H1 (cell line): Measurements from ENCODE around the gene NUCB1. TPM values are rescaled to one million over a fixed set of nuclear protein-coding genes. Genes with fewer than 3 reads are reported as not detected.

Experiments
- TCF12 ChIP-seq: IDR thresholded peaks from 2 replicates; pipeline ENCODE4 v1.6.1; 2011; ENCODE audit warnings: low read depth, mild to moderate bottlenecking, low read length
- polyA plus RNA-seq, 7 experiments: library from polyadenylated mRNA; depleted of rRNA in 3 of 7; stranded (reverse) in 5 of 7; unstranded in 2 of 7; fragments of >200 nt in 5 of 7; fragments of 200-250 nt in 2 of 7; gene quantifications; 1 replicate in 5 of 7; 2 replicates in 1 of 7; 4 replicates in 1 of 7; pipeline versions ENCODE4 v1.2.1 to v1.2.3, GENCODE V29; 2011 to 2013; ENCODE audit warnings: missing spikeins in 2 of 7, mixed read lengths in 2 of 7
- total RNA-seq: library from RNA; stranded (reverse); fragmentation: NEBNext Ultra II Directional; extraction: Animal tissue kit (Norgen Biotek cat#: 25700); gene quantifications from 2 replicates; pipeline ENCODE4 v1.2.1, GENCODE V29; 2021

The NUCB1 gene
- total and polyA plus RNA-seq, 2 of the 8 experiments (the other 6 are each of a cell fraction or from before 2014, with no cell fraction given): 111 to 121 TPM

GRCh38 chr19:48968813-48969218, 68.7 kb downstream of the NUCB1 start (continued):
- TF ChIP-seq TCF12: no peak
